DOHH2 (cell line): ENCODE data around the gene USP12.

Source experiments
- H3F3A ChIP-seq: fragments of 200-600 bp; sonication (generic), shearing (Covaris generic); 2 replicates; pipeline ENCODE4 v1.6.0; 2016; ENCODE audit warnings: antibody characterized with exemption, mild to moderate bottlenecking; ENCODE audit not compliant: control insufficient read depth, insufficient read depth
- H3K27ac ChIP-seq: fragments of 200-600 bp; sonication (generic); 2 replicates; pipeline ENCODE4 v1.5.1; 2014; ENCODE audit warnings: low read depth, mild to moderate bottlenecking, low read length, moderate library complexity
- H3K27me3 ChIP-seq: fragments of 200-600 bp; sonication (generic); 2 replicates; pipeline ENCODE4 v1.6.1; 2014; ENCODE audit warnings: mild to moderate bottlenecking, low read length, mixed read lengths; ENCODE audit not compliant: control insufficient read depth
- H3K36me3 ChIP-seq: fragments of 200-600 bp; sonication (generic); 2 replicates; pipeline ENCODE4 v1.6.1; 2014; ENCODE audit warnings: mild to moderate bottlenecking, low read length, moderate library complexity, mixed read lengths; ENCODE audit not compliant: control insufficient read depth
- H3K4me1 ChIP-seq: fragments of 200-600 bp; sonication (generic); 2 replicates; pipeline ENCODE4 v1.6.1; 2014; ENCODE audit warnings: mild to moderate bottlenecking, low read length, mixed read lengths; ENCODE audit not compliant: control insufficient read depth
- H3K4me2 ChIP-seq: fragments of 200-600 bp; sonication (generic); 2 replicates; pipeline ENCODE4 v1.6.0; 2014; ENCODE audit warnings: mild to moderate bottlenecking, low read length, moderate library complexity
- H3K4me3 ChIP-seq: fragments of 200-600 bp; sonication (generic); 2 replicates; pipeline ENCODE4 v1.5.1; 2014; ENCODE audit warnings: mild to moderate bottlenecking, low read length, mixed read lengths
- H3K79me2 ChIP-seq: fragments of 200-600 bp; sonication (generic); 2 replicates; pipeline ENCODE4 v1.6.1; 2014; ENCODE audit warnings: mild to moderate bottlenecking, low read length, mixed read lengths; ENCODE audit not compliant: control insufficient read depth
- H3K9me2 ChIP-seq: fragments of 200-600 bp; sonication (generic); replicated peaks from 2 replicates; pipeline ENCODE4 v1.6.1; 2014; ENCODE audit warnings: mild to moderate bottlenecking, low read length, mixed read lengths; ENCODE audit not compliant: control insufficient read depth
- H3K9me3 ChIP-seq: fragments of 200-600 bp; sonication (generic); 2 replicates; pipeline ENCODE4 v1.6.1; 2014; ENCODE audit warnings: antibody characterized with exemption, low read length, mixed read lengths; ENCODE audit not compliant: control insufficient read depth, insufficient read depth
- H4K20me1 ChIP-seq: fragments of 200-600 bp; sonication (generic); 2 replicates; pipeline ENCODE4 v1.6.0; 2014; ENCODE audit warnings: low read depth, mild to moderate bottlenecking, antibody characterized with exemption, low read length, moderate library complexity; ENCODE audit not compliant: control insufficient read depth, insufficient read depth
- CTCF ChIP-seq: fragments of 200-600 bp; sonication (generic); IDR thresholded peaks from one replicate; pipeline ENCODE4 v1.5.1; 2014; ENCODE audit warnings: antibody characterized with exemption, mild to moderate bottlenecking, low read depth, low read length; ENCODE audit not compliant: poor library complexity, severe bottlenecking
- EZH2phosphoT487 ChIP-seq: fragments of 200-600 bp; sonication (generic); IDR thresholded peaks from 2 replicates; pipeline ENCODE4 v1.6.1; 2017; ENCODE audit warnings: borderline replicate concordance, mild to moderate bottlenecking, antibody characterized with exemption, low read length, moderate library complexity, mixed read lengths

The USP12 gene

GRCh38 chr13:27080018-27080948 lies 91.3 kb downstream of the USP12 start:
- peaks cover 17% of the 10 kb centered on the region for H3K36me3 ChIP-seq

GRCh38 chr13:27079421-27079958 lies 92.1 kb downstream of the USP12 start:
- no peaks in the 10 kb centered on the region for H3K9me2 ChIP-seq
- TF ChIP-seq EZH2phosphoT487 (no peak), CTCF (no peak)
- no peaks in the 10 kb centered on the region for H3F3A ChIP-seq
- H3K36me3 ChIP-seq = peaks cover 13% of the 10 kb centered on the region
- no peak overlapping the region for H3K4me3 ChIP-seq
- H4K20me1 ChIP-seq = no peaks in the 10 kb centered on the region
- no peak overlapping the region for H3K4me2 ChIP-seq
- H3K79me2 ChIP-seq = no peaks in the 10 kb centered on the region
- H3K9me3 ChIP-seq = no peaks in the 10 kb centered on the region
- H3K27ac ChIP-seq = no peak overlapping the region
- no peaks in the 10 kb centered on the region for H3K4me1 ChIP-seq
- no peaks in the 10 kb centered on the region for H3K27me3 ChIP-seq

More at GRCh38 chr13:27080018-27080948, 91.3 kb downstream of the USP12 start:
- Histone ChIP-seq H3K79me2 (no peaks in the 10 kb centered on the region), H3K9me3 (no peaks in the 10 kb centered on the region), H3F3A (no peaks in the 10 kb centered on the region), H3K9me2 (no peaks in the 10 kb centered on the region), H3K4me1 (no peaks in the 10 kb centered on the region), H4K20me1 (no peaks in the 10 kb centered on the region), H3K4me3 (no peak overlapping the region), H3K4me2 (no peak overlapping the region), H3K27me3 (no peaks in the 10 kb centered on the region), H3K27ac (no peak overlapping the region)
- TF ChIP-seq EZH2phosphoT487 = no peak
- no peak for TF ChIP-seq CTCF

- Histone ChIP-seq H3K4me3 (no peak overlapping the region), H3K27ac (no peak overlapping the region), H3K79me2 (no peaks in the 10 kb centered on the region), H3K36me3 (peaks cover 17% of the 10 kb centered on the region), H3K9me2 (no peaks in the 10 kb centered on the region), H3K4me1 (no peaks in the 10 kb centered on the region), H4K20me1 (no peaks in the 10 kb centered on the region), H3K27me3 (no peaks in the 10 kb centered on the region), H3F3A (no peaks in the 10 kb centered on the region), H3K9me3 (no peaks in the 10 kb centered on the region), H3K4me2 (no peak overlapping the region)
- TF ChIP-seq EZH2phosphoT487 = no peak
- no peak for TF ChIP-seq CTCF
Measured at GRCh38 chr13:27077451-27077850, 94.2 kb downstream of the USP12 start.
